Mesenchymal stem cell (in vitro differentiated cells and primary cell): ENCODE results near the gene SIAH3.

ENCODE experiments used
- DNase-seq: peaks from one replicate; pipeline ENCODE4 v3.0.0-alpha.2; 2013
- H2AFZ ChIP-seq: one replicate; pipeline ENCODE4 v1.6.1; 2013; ENCODE audit warnings: low read depth, mild to moderate bottlenecking, control low read depth, inconsistent platforms, low read length, moderate library complexity
- H2AK5ac ChIP-seq: 2 replicates; pipeline ENCODE4 v1.6.1; 2013; ENCODE audit warnings: low read length, moderate library complexity, mild to moderate bottlenecking, inconsistent platforms; ENCODE audit not compliant: severe bottlenecking
- H2BK120ac ChIP-seq: one replicate; pipeline ENCODE4 v1.6.1; 2013; ENCODE audit warnings: low read depth, mild to moderate bottlenecking, inconsistent platforms, low read length, moderate library complexity
- H2BK12ac ChIP-seq, 2 experiments: one replicate each; pipeline ENCODE4 v1.6.1; 2013; ENCODE audit warnings: inconsistent platforms in 2 of 2, low read length in 2 of 2, mild to moderate bottlenecking in 2 of 2, moderate library complexity in 2 of 2, control low read depth in 1 of 2
- H2BK15ac ChIP-seq: one replicate; pipeline ENCODE4 v1.6.1; 2013; ENCODE audit warnings: mild to moderate bottlenecking, low read depth, inconsistent platforms; ENCODE audit not compliant: poor library complexity, severe bottlenecking
- H2BK5ac ChIP-seq: 2 replicates; pipeline ENCODE4 v1.6.1; 2013; ENCODE audit warnings: low read depth, mild to moderate bottlenecking, low read length, control low read depth, inconsistent platforms; ENCODE audit not compliant: poor library complexity, severe bottlenecking
- H3K14ac ChIP-seq, 2 experiments: one replicate each; pipeline ENCODE4 v1.6.1; 2013; ENCODE audit warnings: inconsistent platforms in 2 of 2, low read length in 2 of 2, control low read depth in 1 of 2, mild to moderate bottlenecking in 1 of 2, moderate library complexity in 1 of 2
- H3K18ac ChIP-seq, 2 experiments: one replicate each; pipeline ENCODE4 v1.6.1; 2013; ENCODE audit warnings: inconsistent platforms in 2 of 2, low read length in 2 of 2, control low read depth in 1 of 2, low read depth in 1 of 2, mild to moderate bottlenecking in 1 of 2
- H3K23ac ChIP-seq, 2 experiments: one replicate each; pipeline ENCODE4 v1.6.1; 2013; ENCODE audit warnings: inconsistent platforms in 2 of 2, low read length in 2 of 2, mild to moderate bottlenecking in 2 of 2, moderate library complexity in 2 of 2, control low read depth in 1 of 2
- H3K27ac ChIP-seq: 2 replicates; pipeline ENCODE4 v1.5.1; 2013; ENCODE audit warnings: mild to moderate bottlenecking, moderate library complexity, low read length, control low read depth, inconsistent platforms; ENCODE audit not compliant: poor library complexity, severe bottlenecking
- H3K27me3 ChIP-seq, 2 experiments: 2 replicates each; pipeline versions ENCODE4 v1.6.1 to v1.7.0; 2013; ENCODE audit warnings: low read length in 2 of 2, mild to moderate bottlenecking in 2 of 2, moderate library complexity in 2 of 2, control low read depth in 1 of 2, inconsistent platforms in 1 of 2; ENCODE audit not compliant: control insufficient read depth in 1 of 2, insufficient read depth in 1 of 2
- H3K36me3 ChIP-seq, 2 experiments: 2 replicates each; pipeline versions ENCODE4 v1.6.1 to v1.7.0; 2013; ENCODE audit warnings: low read length in 2 of 2, control low read depth in 1 of 2, inconsistent platforms in 1 of 2, low read depth in 1 of 2, mild to moderate bottlenecking in 1 of 2; ENCODE audit not compliant: insufficient read depth in 2 of 2, control insufficient read depth in 1 of 2
- H3K4ac ChIP-seq, 2 experiments: one replicate each; pipeline ENCODE4 v1.6.1; 2013; ENCODE audit warnings: inconsistent platforms in 2 of 2, low read length in 2 of 2, mild to moderate bottlenecking in 2 of 2, moderate library complexity in 2 of 2, control low read depth in 1 of 2, low read depth in 1 of 2
- H3K4me1 ChIP-seq: 2 replicates; pipeline ENCODE4 v1.6.1; 2013; ENCODE audit warnings: low read depth, low read length, control low read depth; ENCODE audit not compliant: control insufficient read depth, insufficient read depth
- H3K4me2 ChIP-seq: 2 replicates; pipeline ENCODE4 v1.6.1; 2013; ENCODE audit warnings: low read length, mild to moderate bottlenecking, inconsistent platforms; ENCODE audit not compliant: poor library complexity, severe bottlenecking
- H3K4me3 ChIP-seq, 2 experiments: 2 replicates each; pipeline versions ENCODE4 v1.5.1 to v1.7.0; 2013; ENCODE audit warnings: low read length in 2 of 2, mild to moderate bottlenecking in 2 of 2, control low read depth in 1 of 2, low read depth in 1 of 2; ENCODE audit not compliant: insufficient read depth in 1 of 2
- H3K79me1 ChIP-seq: replicated peaks from 2 replicates; pipeline ENCODE4 v1.6.1; 2013; ENCODE audit warnings: mild to moderate bottlenecking, control low read depth, low read length, inconsistent platforms; ENCODE audit not compliant: poor library complexity, severe bottlenecking
- H3K9ac ChIP-seq: 2 replicates; pipeline ENCODE4 v1.7.0; 2013; ENCODE audit warnings: mild to moderate bottlenecking, low read length, moderate library complexity
- H3K9me3 ChIP-seq: 2 replicates; pipeline ENCODE4 v1.7.0; 2013; ENCODE audit warnings: mild to moderate bottlenecking, low read length; ENCODE audit not compliant: control insufficient read depth
- H4K8ac ChIP-seq: one replicate; pipeline ENCODE4 v1.6.1; 2013; ENCODE audit warnings: inconsistent platforms, mild to moderate bottlenecking, low read length, moderate library complexity
- H4K91ac ChIP-seq: one replicate; pipeline ENCODE4 v1.6.1; 2013; ENCODE audit warnings: mild to moderate bottlenecking, low read length, inconsistent platforms
- WGBS: methylation state at CpG from one replicate; pipeline ENCODE4 v1.1.7; 2013; ENCODE audit warnings: mixed read lengths; 5-methylcytosine and 5-hydroxymethylcytosine counted together

SIAH3 gene

DNA sequence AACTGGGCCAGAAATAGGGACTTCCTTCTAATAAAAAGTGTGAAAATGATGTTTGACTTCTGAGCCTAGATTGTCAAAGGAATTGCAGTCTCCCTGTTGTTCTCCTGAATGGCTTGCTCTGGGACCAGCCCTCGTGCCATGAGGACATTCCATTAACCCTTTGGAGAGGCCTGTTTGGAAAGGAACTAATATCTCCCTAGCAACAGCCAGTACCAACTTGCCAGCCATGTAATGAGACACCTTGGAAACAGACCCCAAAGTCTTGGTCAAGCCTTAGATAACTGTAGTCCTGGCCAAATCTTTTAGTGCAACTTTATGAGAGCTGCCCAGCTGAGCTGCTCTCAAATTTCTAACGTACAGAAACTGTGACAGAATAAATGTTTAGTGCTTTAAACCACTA lies 8.2 kb upstream of the SIAH3 start:
- H2AK5ac ChIP-seq = no peak overlapping the region
- H3K9ac ChIP-seq = no peak overlapping the region
- H2AFZ ChIP-seq = no peak overlapping the region

DNA sequence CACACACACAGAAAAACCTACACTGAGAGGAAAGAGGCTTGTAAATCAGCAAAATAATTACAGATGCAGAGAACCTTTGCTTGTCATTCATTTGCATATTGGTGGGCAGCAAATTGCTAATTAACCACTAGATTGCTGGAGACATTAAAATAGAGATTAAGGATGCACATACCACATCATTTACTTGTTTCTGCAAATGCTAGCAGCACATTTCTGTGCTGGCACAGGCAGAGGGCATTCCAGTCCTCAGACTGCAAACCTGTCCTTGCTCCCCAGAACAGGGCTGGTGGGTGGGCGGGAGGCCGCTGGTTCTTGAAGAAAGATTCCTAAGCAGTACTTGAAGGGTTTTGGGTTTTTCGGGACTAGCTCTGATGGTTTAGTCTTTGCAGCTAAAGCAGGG lies 941 bp upstream of the SIAH3 start:
- H4K91ac ChIP-seq = no peak overlapping the region
- peaks cover 2% of the 10 kb centered on the region for H3K9me3 ChIP-seq
- H3K79me1 ChIP-seq = no peaks in the 10 kb centered on the region
- no peak overlapping the region for H2BK120ac ChIP-seq
- no peak overlapping the region for H2AK5ac ChIP-seq
- no peak overlapping the region for H3K27ac ChIP-seq
- no peaks in the 10 kb centered on the region for H3K36me3 ChIP-seq
- H3K9ac ChIP-seq = no peak overlapping the region
- H2BK15ac ChIP-seq = no peak overlapping the region
- H3K4me3 ChIP-seq = no peak overlapping the region
- H2BK12ac ChIP-seq = no peak overlapping the region
- H2AFZ ChIP-seq = no peak overlapping the region
- H3K18ac ChIP-seq = no peak overlapping the region
- no peak overlapping the region for H4K8ac ChIP-seq
- no peak overlapping the region for H3K23ac ChIP-seq
- no peak for DNase-seq
- H3K4me1 ChIP-seq = peaks cover 19% of the 10 kb centered on the region
- no peak overlapping the region for H3K4ac ChIP-seq
- no peak overlapping the region for H2BK5ac ChIP-seq
- H3K14ac ChIP-seq = no peak overlapping the region
- WGBS = 76% methylated on average over 3 of the region's 3 CpGs
- no peak overlapping the region for H3K4me2 ChIP-seq
- peaks cover 37 to 82% of the 10 kb centered on the region in 2 experiments for H3K27me3 ChIP-seq

More for the DNA sequence above, 8.2 kb upstream of the SIAH3 start:
- Histone ChIP-seq H3K4me2 (no peak overlapping the region), H3K27ac (no peak overlapping the region), H4K91ac (no peak overlapping the region), H3K4me1 (peaks cover 3% of the 10 kb centered on the region), H3K9me3 (peaks cover 7% of the 10 kb centered on the region), H3K14ac (no peak overlapping the region), H2BK5ac (no peak overlapping the region), H3K36me3 (no peaks in the 10 kb centered on the region), H3K4me3 (no peak overlapping the region), H2BK12ac (no peak overlapping the region), H2BK120ac (no peak overlapping the region), H4K8ac (no peak overlapping the region), H3K18ac (no peak overlapping the region), H3K27me3 (peaks cover 6 to 55% of the 10 kb centered on the region in 2 experiments), H3K4ac (no peak overlapping the region), H3K79me1 (no peaks in the 10 kb centered on the region), H2BK15ac (no peak overlapping the region), H3K23ac (no peak overlapping the region)
- no peak for DNase-seq
- 7% methylated on average over 1 of the region's 2 CpGs for WGBS

DNA sequence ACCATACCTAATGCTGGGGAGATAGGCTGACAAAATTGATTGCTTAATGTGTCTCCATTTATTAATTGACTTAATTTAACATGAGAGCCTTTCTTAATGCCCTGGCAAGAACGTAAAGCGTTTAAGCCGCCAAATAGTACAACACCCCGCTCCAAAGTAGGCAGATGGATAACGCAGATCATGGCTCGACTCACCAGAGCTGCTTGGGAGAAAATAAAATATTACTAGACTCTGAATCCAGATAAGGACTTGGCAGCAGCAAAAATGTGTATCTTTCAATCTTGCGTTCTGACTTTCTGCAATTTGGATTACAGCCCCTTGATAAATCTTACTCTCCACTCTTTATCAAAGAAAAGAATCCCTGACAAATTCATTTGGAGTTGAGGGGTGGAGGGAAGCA lies 403 bp upstream of the SIAH3 start:
- H2BK15ac ChIP-seq = no peak overlapping the region
- H3K9ac ChIP-seq = no peak overlapping the region
- DNase-seq = no peak
- no peak overlapping the region for H4K8ac ChIP-seq
- H3K4me2 ChIP-seq = no peak overlapping the region
- no peak overlapping the region for H3K14ac ChIP-seq
- H3K4ac ChIP-seq = no peak overlapping the region
- H2AFZ ChIP-seq = no peak overlapping the region
- no peak overlapping the region for H3K23ac ChIP-seq
- no peak overlapping the region for H2BK120ac ChIP-seq
- no peak overlapping the region for H2AK5ac ChIP-seq
- H3K4me1 ChIP-seq = peaks cover 21% of the 10 kb centered on the region
- H4K91ac ChIP-seq = no peak overlapping the region
- H3K27me3 ChIP-seq = peaks cover 40 to 85% of the 10 kb centered on the region in 2 experiments
- H3K9me3 ChIP-seq = peaks cover 2% of the 10 kb centered on the region
- no peak overlapping the region for H3K18ac ChIP-seq
- H3K79me1 ChIP-seq = no peaks in the 10 kb centered on the region
- H3K4me3 ChIP-seq = peak overlapping the region in 1 of 2 experiments; percentile 75
- no peak overlapping the region for H2BK12ac ChIP-seq
- no peak overlapping the region for H3K27ac ChIP-seq
- 100% methylated on average over 6 of the region's 7 CpGs for WGBS
- H3K36me3 ChIP-seq = no peaks in the 10 kb centered on the region
- no peak overlapping the region for H2BK5ac ChIP-seq

DNA sequence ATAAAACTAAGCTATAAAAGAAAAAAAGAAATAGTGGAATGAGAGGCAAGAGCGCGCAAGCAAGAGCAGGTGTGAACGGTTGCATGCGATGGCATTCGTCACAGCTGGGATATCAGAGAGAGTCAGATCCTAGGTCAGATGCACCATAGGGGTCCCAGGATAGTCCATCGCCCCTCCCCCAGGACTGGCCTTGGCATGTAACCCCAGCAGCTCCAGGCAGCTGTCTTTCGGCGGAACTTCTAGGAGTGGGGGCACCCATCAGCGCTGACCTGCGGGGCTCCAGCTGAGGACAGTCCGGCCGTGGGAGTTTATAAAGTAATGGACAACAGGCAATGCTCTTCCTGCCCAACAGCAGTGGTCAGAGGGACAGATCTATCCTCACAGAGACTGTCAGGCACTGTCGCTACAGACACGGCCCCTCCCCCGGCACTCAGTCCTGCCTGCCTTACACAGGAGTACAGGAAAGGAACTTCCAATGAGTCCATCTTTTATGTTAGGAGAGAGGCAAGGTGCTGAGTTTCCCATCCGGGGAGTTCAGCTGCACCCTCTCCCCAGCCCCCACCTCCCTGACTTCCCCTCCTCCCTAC lies 1.4 kb downstream of the SIAH3 start:
- Histone ChIP-seq H2AK5ac (no peak overlapping the region), H3K23ac (peak overlapping the region in 1 of 2 experiments; percentile 2), H3K79me1 (no peaks in the 10 kb centered on the region), H3K4ac (no peak overlapping the region), H4K91ac (no peak overlapping the region), H3K9me3 (peaks cover 2% of the 10 kb centered on the region), H3K9ac (no peak overlapping the region), H2BK12ac (no peak overlapping the region), H2BK5ac (no peak overlapping the region), H3K27me3 (peaks cover 44 to 90% of the 10 kb centered on the region in 2 experiments), H3K36me3 (no peaks in the 10 kb centered on the region), H3K18ac (no peak overlapping the region), H3K4me3 (no peak overlapping the region), H3K27ac (no peak overlapping the region), H4K8ac (no peak overlapping the region), H2BK15ac (no peak overlapping the region), H3K14ac (no peak overlapping the region), H2AFZ (no peak overlapping the region), H3K4me2 (peak overlapping the region; percentile 87), H3K4me1 (peaks cover 21% of the 10 kb centered on the region), H2BK120ac (no peak overlapping the region)
- WGBS = 45% methylated on average over 13 of the region's 16 CpGs
- DNase-seq = no peak
